Right lobe of liver (tissue), 6 donors: ENCODE results near the gene PCBP4. TPM values are rescaled to one million over a fixed set of nuclear protein-coding genes. Genes with fewer than 3 reads are reported as not detected.

Experiments used
- ATAC-seq, 4 donors: fragments of 200-7000 bp; cut with Tn5 transposase; one replicate each; pipeline ENCODE4 v1.9.1; 2020; ENCODE audit warnings: mild to moderate bottlenecking in 4 of 4, moderate library complexity in 4 of 4
- DNase-seq, 3 donors: peaks; one replicate each; pipeline ENCODE4 v3.0.0-alpha.2; 2020
- H3K27ac ChIP-seq, 3 donors: fragments of 200-600 bp; one replicate each; pipeline ENCODE4 v1.8.0; 2022
- H3K27me3 ChIP-seq, 2 donors: fragments of 200-600 bp; one replicate each; pipeline ENCODE4 v1.8.0; 2022
- H3K36me3 ChIP-seq, 4 donors: fragments of 200-600 bp; sonication (generic) in 1 of 4; one replicate each; pipeline versions ENCODE4 v1.5.1 to v1.8.0; 2017 to 2022; ENCODE audit warnings: control low read depth in 1 of 4
- H3K4me1 ChIP-seq, 4 donors: fragments of 200-600 bp; sonication (generic) in 1 of 4; one replicate each; pipeline versions ENCODE4 v1.5.1 to v1.8.0; 2017 to 2022; ENCODE audit warnings: control low read depth in 1 of 4
- H3K4me3 ChIP-seq, 3 donors: fragments of 200-600 bp; one replicate each; pipeline ENCODE4 v1.8.0; 2022
- H3K9me3 ChIP-seq, 4 donors: fragments of 200-600 bp; sonication (generic) in 1 of 4; one replicate each; pipeline versions ENCODE4 v1.5.1 to v1.8.0; 2017 to 2022; ENCODE audit warnings: control low read depth in 1 of 4
- CTCF ChIP-seq, 4 donors: fragments of 200-600 bp in 3 of 4; fragments of 450-650 bp in 1 of 4; IDR thresholded peaks; one replicate each; pipeline versions ENCODE4 v1.5.1 to v1.8.0; 2016 to 2022; ENCODE audit warnings: antibody characterized with exemption in 4 of 4, mild to moderate bottlenecking in 2 of 4
- POLR2A ChIP-seq: fragments of 450-650 bp; IDR thresholded peaks from one replicate; pipeline ENCODE4 v1.6.1; 2017; ENCODE audit warnings: antibody characterized with exemption, mild to moderate bottlenecking
- WGBS: methylation state at CpG from one replicate; pipeline ENCODE4 v1.1.6; 2018; ENCODE audit warnings: low coverage, low lambda C conversion rate; ENCODE audit not compliant: insufficient coverage; ENCODE audit errors: missing lambda C conversion rate; 5-methylcytosine and 5-hydroxymethylcytosine counted together
- intact Hi-C, 2 donors: fragments of 100-400 bp; cut with DNase I; formaldehyde crosslinking; loops; one replicate each; pipeline versions ENCODE4 v1.11.2 to v1.14.1; 2022
- total RNA-seq, 6 experiments: library from RNA; depleted of rRNA in 2 of 6; stranded (reverse); fragments of >200 nt in 2 of 6; fragmentation: NEBNext Ultra II Directional in 3 of 6; extraction: Animal tissue kit (Norgen Biotek cat#: 25700) in 3 of 6; gene quantifications; one replicate each; pipeline versions ENCODE4 v1.1.0 to v1.2.4, GENCODE V29; 2016 to 2023
- donor health status: DM: no; HTN: yes; CAD: no.
- donor health status: DM: no; HTN: no; CAD: no.
- donor health status: DM: no; HTN: no; CAD: no.
- donor health status: DM: no; HTN: yes; CAD: no.
- donor health status: DM: no; HTN: yes; CAD: no.

PCBP4 gene
- total RNA-seq, 6 experiments from 2014 or later = 6.5 to 19.2 (median 11.7) TPM

- intact Hi-C loops = loop anchor here in 1 of 2 donors (5.0 kb wide), 1 partner anchor 44 kb away; the partner anchor contains the start of genes PARP3 and RRP9
- WGBS = 67% methylated on average over 4 of the region's 12 CpGs
- no peak overlapping the region for H3K27ac ChIP-seq
These were observed 19.0 kb upstream of the PCBP4 start for GRCh38 chr3:51986010-51986947.

GRCh38 chr3:51985063-51985462, 17.8 kb upstream of the PCBP4 start:
- Histone ChIP-seq H3K27ac (peak overlapping the region in 2 of 3 donors; percentile 83 to 91), H3K4me1 (peaks cover 0 to 28% (median 7%) of the 10 kb centered on the region in 4 donors), H3K9me3 (no peaks in the 10 kb centered on the region), H3K27me3 (no peaks in the 10 kb centered on the region), H3K36me3 (peaks cover 0 to 3% (median 0%) of the 10 kb centered on the region in 4 donors), H3K4me3 (no peak overlapping the region)
- DNase-seq (no peak), ATAC-seq (no peak)
- no CpG with 5 or more reads among the region's 6 CpGs for WGBS
- intact Hi-C loops = loop anchor here in 1 of 2 donors (5.0 kb wide), 1 partner anchor 43 kb away; the partner anchor contains the start of genes PARP3 and RRP9
- TF ChIP-seq POLR2A (no peak), CTCF (IDR thresholded peaks at IDR 0.05) (no peak)

More at GRCh38 chr3:51986010-51986947, 19.0 kb upstream of the PCBP4 start:
- ATAC-seq (peak in 1 of 4 donors; percentile 3), DNase-seq (no peak)
- Histone ChIP-seq H3K36me3 (peaks cover 0 to 3% (median 0%) of the 10 kb centered on the region in 4 donors), H3K4me1 (peaks cover 0 to 27% (median 7%) of the 10 kb centered on the region in 4 donors), H3K27me3 (no peaks in the 10 kb centered on the region), H3K9me3 (no peaks in the 10 kb centered on the region), H3K4me3 (no peak overlapping the region)
- TF ChIP-seq CTCF (IDR thresholded peaks at IDR 0.05) (no peak), POLR2A (no peak)

- peaks cover 0 to 28% (median 7%) of the 10 kb centered on the region in 4 donors for H3K4me1 ChIP-seq
- peak overlapping the region; percentile 74 to 91 (median 83) for H3K27ac ChIP-seq
- H3K36me3 ChIP-seq = peaks cover 0 to 3% (median 0%) of the 10 kb centered on the region in 4 donors
- ATAC-seq = no peak
- H3K27me3 ChIP-seq = no peaks in the 10 kb centered on the region
- no peak for DNase-seq
- peak overlapping the region; percentile 55 to 80 (median 64) for H3K4me3 ChIP-seq
- TF ChIP-seq CTCF (IDR thresholded peaks at IDR 0.05) = no peak
- no peak for TF ChIP-seq POLR2A
- intact Hi-C loops = no loop called here
- H3K9me3 ChIP-seq = no peaks in the 10 kb centered on the region
These were observed 17.0 kb upstream of the PCBP4 start for GRCh38 chr3:51984269-51984647.

- peak in 2 of 4 donors; percentile 4 to 21 for ATAC-seq
- WGBS = 41% methylated on average over 22 of the region's 22 CpGs
- Histone ChIP-seq H3K36me3 (peaks cover 0 to 3% (median 0%) of the 10 kb centered on the region in 4 donors), H3K27me3 (no peaks in the 10 kb centered on the region), H3K9me3 (no peaks in the 10 kb centered on the region), H3K4me3 (peak overlapping the region; percentile 55 to 80 (median 64)), H3K27ac (peak overlapping the region; percentile 74 to 91 (median 83)), H3K4me1 (peaks cover 0 to 28% (median 7%) of the 10 kb centered on the region in 4 donors)
- TF ChIP-seq POLR2A = peak; percentile 70
- TF ChIP-seq CTCF (IDR thresholded peaks at IDR 0.05) = no peak
- no peak for DNase-seq
- intact Hi-C loops = no loop called here
These were observed 16.5 kb upstream of the PCBP4 start for GRCh38 chr3:51983578-51984268.
